Measurements from ENCODE around the gene THRA. TPM values are rescaled to one million over a fixed set of nuclear protein-coding genes. Genes with fewer than 3 reads are reported as not detected.

Gene THRA
- total and polyA plus RNA-seq, 8 donors: 21.1 to 52.2 (median 34.2) TPM

DNA sequence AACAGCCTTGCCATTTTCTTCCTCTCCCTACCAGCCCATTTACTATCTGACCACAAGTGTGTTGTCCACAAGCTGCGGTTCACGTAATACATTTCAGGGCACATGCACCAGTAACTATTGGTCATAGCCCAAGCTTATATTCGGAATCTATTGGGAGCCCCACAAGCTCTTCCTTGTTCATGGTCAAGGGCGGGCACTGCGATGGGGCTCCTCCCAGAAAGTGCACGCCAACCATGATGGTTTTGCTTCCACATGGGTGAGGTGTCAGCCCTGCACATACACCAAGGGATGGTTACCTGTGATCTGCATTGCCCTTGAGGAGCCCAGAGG, 12.1 kb downstream of the THRA start:
- peak in 1 of 3 donors; percentile 49 for TF ChIP-seq POLR2AphosphoS5 (IDR thresholded peaks at IDR 0.05)
- TF ChIP-seq, protein P1, sequence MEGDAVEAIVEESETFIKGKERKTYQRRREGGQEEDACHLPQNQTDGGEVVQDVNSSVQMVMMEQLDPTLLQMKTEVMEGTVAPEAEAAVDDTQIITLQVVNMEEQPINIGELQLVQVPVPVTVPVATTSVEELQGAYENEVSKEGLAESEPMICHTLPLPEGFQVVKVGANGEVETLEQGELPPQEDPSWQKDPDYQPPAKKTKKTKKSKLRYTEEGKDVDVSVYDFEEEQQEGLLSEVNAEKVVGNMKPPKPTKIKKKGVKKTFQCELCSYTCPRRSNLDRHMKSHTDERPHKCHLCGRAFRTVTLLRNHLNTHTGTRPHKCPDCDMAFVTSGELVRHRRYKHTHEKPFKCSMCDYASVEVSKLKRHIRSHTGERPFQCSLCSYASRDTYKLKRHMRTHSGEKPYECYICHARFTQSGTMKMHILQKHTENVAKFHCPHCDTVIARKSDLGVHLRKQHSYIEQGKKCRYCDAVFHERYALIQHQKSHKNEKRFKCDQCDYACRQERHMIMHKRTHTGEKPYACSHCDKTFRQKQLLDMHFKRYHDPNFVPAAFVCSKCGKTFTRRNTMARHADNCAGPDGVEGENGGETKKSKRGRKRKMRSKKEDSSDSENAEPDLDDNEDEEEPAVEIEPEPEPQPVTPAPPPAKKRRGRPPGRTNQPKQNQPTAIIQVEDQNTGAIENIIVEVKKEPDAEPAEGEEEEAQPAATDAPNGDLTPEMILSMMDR (IDR thresholded peaks at IDR 0.05): no peak
- Histone ChIP-seq H3K36me3 (peaks cover 12 to 43% (median 41%) of the 10 kb centered on the region in 4 donors), H3K9me3 (no peaks in the 10 kb centered on the region), H3K4me3 (peak overlapping the region in 2 of 4 donors; percentile 8 to 21), H3K4me1 (peaks cover 74 to 91% (median 84%) of the 10 kb centered on the region in 4 donors), H3K27ac (peak overlapping the region; percentile 90 to 98 (median 97)), H3K27me3 (no peaks in the 10 kb centered on the region)
- intact Hi-C loops (cut with DNase I; ENCODE audit: low total_unique reads): no loop called here
- 21 to 32% (median 24%) methylated on average over 6 of the region's 6 CpGs for WGBS, 5 donors
- no peak for DNase-seq

DNA sequence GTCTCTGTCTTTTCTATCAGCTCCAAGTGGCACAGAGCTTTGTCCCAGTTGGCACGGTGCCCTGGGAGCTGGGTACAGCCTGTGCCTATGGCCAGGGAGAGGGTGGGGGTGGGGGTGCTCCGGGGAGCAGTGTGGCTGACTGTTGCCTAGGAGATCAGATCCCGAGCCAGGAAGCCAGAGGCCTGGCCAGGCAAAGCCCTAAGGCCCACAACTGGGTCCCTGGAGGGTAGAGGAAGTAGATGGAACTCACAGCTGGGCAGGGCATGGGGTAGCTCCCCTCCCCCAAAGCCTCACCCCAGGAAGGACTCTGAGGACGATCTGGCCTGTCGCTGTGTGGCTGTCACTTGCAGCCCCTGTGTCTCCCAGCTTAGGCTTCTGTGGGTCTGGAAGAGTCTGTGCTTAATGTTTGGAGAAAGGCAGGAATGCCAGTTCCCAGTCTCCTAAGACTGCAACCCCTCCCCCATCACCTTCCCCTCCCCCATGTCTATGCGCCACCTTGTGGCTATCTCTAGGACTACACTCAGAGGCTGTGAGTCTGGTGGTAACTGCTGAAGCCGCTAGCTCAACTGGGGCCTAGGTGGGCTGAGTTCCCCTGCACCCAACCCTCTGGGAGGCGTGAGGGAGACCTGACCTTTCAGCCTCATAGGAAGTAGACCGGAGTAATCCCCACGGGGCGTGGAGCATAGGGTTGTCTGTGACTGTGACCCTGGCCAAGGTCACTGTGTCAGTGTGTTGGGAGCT, 12.6 kb downstream of the THRA start:
- Histone ChIP-seq H3K27ac (peak overlapping the region; percentile 90 to 98 (median 97)), H3K9me3 (no peaks in the 10 kb centered on the region), H3K4me1 (peaks cover 69 to 86% (median 78%) of the 10 kb centered on the region in 4 donors), H3K27me3 (no peaks in the 10 kb centered on the region), H3K36me3 (peaks cover 12 to 48% (median 45%) of the 10 kb centered on the region in 4 donors), H3K4me3 (peak overlapping the region; percentile 7 to 21 (median 12))
- peak; percentile 89 to 94 for DNase-seq
- TF ChIP-seq POLR2AphosphoS5 (IDR thresholded peaks at IDR 0.05) (peak; percentile 13 to 16 (median 15)), EP300 (IDR thresholded peaks at IDR 0.05) (no peak)
- TF ChIP-seq, protein P1 (IDR thresholded peaks at IDR 0.05): peak in 5 of 7 experiments; percentile 85 to 98 (median 97)
- WGBS, 5 donors: 0 to 11% (median 3%) methylated on average over 9 to 11 of the region's 11 CpGs
- intact Hi-C loops (cut with DNase I; ENCODE audit: low total_unique reads): no loop called here

DNA sequence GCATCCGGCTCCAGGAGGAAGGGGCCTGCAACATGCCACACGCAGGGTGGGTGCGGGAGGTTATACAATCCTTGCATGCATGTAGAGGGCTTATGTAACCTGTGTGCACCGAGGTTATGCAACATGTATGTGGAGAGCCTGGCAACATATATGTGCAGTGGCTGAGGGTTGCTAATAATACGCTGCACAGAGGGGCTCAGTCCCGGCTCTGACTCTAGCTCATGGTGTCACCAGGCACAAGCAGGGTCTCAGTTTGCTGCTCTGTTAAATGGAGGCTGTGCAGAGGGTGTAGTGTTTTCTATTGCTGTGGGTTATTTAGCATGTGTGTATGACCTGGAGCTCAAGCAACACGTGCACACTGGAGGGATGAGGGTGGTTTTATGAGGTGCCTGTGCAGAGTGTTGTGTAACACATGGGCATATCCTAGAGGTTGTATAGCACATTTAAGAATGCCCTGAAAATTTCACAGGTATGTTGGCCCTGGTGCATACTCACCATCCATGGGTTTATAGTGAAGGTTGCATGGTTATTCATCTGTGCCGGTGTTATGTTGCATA, 13.3 kb downstream of the THRA start:
- DNase-seq: no peak
- WGBS, 5 donors: 25 to 44% (median 32%) methylated on average over 7 to 8 of the region's 8 CpGs
- peak overlapping the region; percentile 90 to 98 (median 97) for H3K27ac ChIP-seq

DNA sequence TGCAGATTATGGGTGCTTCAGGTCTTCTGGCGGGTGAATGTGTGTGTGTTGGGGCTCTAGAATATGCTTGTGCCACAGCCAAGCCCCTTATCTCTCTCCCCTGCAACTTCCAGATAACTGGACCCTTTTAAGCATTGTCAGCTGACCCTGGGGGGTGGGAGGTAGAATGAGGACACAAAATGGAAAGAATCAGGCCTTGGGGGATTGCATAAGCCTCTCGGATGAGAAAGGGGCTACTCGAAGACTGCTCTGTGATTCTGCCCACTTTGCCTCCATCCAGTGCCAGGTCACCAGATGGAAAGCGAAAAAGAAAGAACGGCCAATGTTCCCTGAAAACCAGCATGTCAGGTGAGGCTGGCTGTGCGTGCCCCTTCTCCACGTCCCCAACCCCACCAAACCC, 13.8 kb downstream of the THRA start:
- H3K9me3 ChIP-seq: no peaks in the 10 kb centered on the region
- TF ChIP-seq, protein P1 (IDR thresholded peaks at IDR 0.05): no peak
- TF ChIP-seq POLR2AphosphoS5 (IDR thresholded peaks at IDR 0.05): no peak
- TF ChIP-seq EP300 (IDR thresholded peaks at IDR 0.05): no peak
- no peak for TF ChIP-seq POLR2A (IDR thresholded peaks at IDR 0.05)
- 40 to 71% (median 48%) methylated on average over 6 to 7 of the region's 7 CpGs for WGBS, 5 donors
- H3K27me3 ChIP-seq: no peaks in the 10 kb centered on the region
- peaks cover 12 to 59% (median 56%) of the 10 kb centered on the region in 4 donors for H3K36me3 ChIP-seq
- H3K4me3 ChIP-seq: no peak overlapping the region
- DNase-seq: no peak
- intact Hi-C loops (cut with DNase I; ENCODE audit: low total_unique reads): no loop called here
- peak overlapping the region; percentile 65 to 98 (median 97) for H3K27ac ChIP-seq
- H3K4me1 ChIP-seq: peaks cover 57 to 76% (median 69%) of the 10 kb centered on the region in 4 donors

More for the DNA sequence above, 13.3 kb downstream of the THRA start:
- Histone ChIP-seq H3K4me1 (peaks cover 62 to 79% (median 73%) of the 10 kb centered on the region in 4 donors), H3K9me3 (no peaks in the 10 kb centered on the region), H3K36me3 (peaks cover 12 to 53% (median 51%) of the 10 kb centered on the region in 4 donors), H3K4me3 (peak overlapping the region in 3 of 4 donors; percentile 7 to 21 (median 16)), H3K27me3 (no peaks in the 10 kb centered on the region)
- intact Hi-C loops (cut with DNase I; ENCODE audit: low total_unique reads): no loop called here
- TF ChIP-seq POLR2A (IDR thresholded peaks at IDR 0.05) (no peak), POLR2AphosphoS5 (IDR thresholded peaks at IDR 0.05) (no peak), EP300 (IDR thresholded peaks at IDR 0.05) (no peak)
- TF ChIP-seq, protein P1 (IDR thresholded peaks at IDR 0.05): no peak
